ENCODE data around the gene ALX3. TPM values are rescaled to one million over a fixed set of nuclear protein-coding genes. Genes with fewer than 3 reads are reported as not detected.

The ALX3 gene
- total RNA-seq, 1 experiment from 2014 or later: not detected

- intact Hi-C loops (cut with micrococcal nuclease): no loop called here
- DNase-seq (ENCODE audit: unreplicated experiment): no peak
- POLR2A ChIA-PET: interaction anchor here (0.6 to 1.5 kb wide), 2 partner anchors 11 to 41 kb away, joined by 3 to 6 read pairs; no protein-coding TSS in a partner anchor
- BruUV-seq (replicated peaks): no TSS peak
- CTCF ChIA-PET: interaction anchor here (0.7 to 3.6 kb wide), 10 partner anchors 11 to 1594 kb away, joined by 3 to 15 read pairs (median 4); partner anchors contain the start of gene AHCYL1
- no peak for TF ChIP-seq CTCF (IDR thresholded peaks at IDR 0.05; ENCODE audit: unreplicated experiment)
- H3K9me3 Mint-ChIP-seq (ENCODE audit: unreplicated experiment): no peaks in the 10 kb centered on the region
- H3K27ac Mint-ChIP-seq (ENCODE audit: low read depth, unreplicated experiment): no peak overlapping the region
- no peaks in the 10 kb centered on the region for H3K27me3 Mint-ChIP-seq (ENCODE audit: insufficient read depth, unreplicated experiment)
- no peak overlapping the region for H3K4me3 Mint-ChIP-seq (ENCODE audit: unreplicated experiment)
- H3K4me1 Mint-ChIP-seq (ENCODE audit: insufficient read depth, unreplicated experiment): no peaks in the 10 kb centered on the region
- H3K36me3 Mint-ChIP-seq (ENCODE audit: insufficient read depth, unreplicated experiment): no peaks in the 10 kb centered on the region
Measured at GRCh38 chr1:110076789-110077500, 6.5 kb upstream of the ALX3 start.

DNA sequence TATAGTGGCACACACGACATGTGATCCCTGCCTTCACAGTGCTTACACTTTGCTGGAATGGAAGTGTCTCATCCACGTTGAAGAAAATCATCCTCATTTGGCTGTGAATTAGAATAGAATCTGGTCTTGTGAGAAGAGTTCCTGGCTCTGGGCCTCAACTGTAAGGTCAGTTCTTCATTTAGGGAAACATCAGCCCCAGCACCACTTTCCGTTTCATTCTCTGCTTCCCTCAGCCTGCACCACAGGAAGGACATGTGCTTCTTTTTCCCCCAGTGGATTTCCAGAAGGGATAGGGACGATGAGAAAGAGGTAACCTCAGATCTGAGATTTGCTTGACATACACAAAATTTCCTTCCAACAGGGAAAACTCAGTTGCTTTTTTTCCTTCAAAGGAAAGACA is 3.7 kb upstream of the ALX3 start:
- Mint-ChIP-seq H3K4me3 (ENCODE audit: unreplicated experiment) (no peak overlapping the region), H3K27me3 (ENCODE audit: insufficient read depth, unreplicated experiment) (no peaks in the 10 kb centered on the region), H3K36me3 (ENCODE audit: insufficient read depth, unreplicated experiment) (no peaks in the 10 kb centered on the region), H3K27ac (ENCODE audit: low read depth, unreplicated experiment) (no peak overlapping the region), H3K4me1 (ENCODE audit: insufficient read depth, unreplicated experiment) (no peaks in the 10 kb centered on the region), H3K9me3 (ENCODE audit: unreplicated experiment) (no peaks in the 10 kb centered on the region)
- TF ChIP-seq CTCF (IDR thresholded peaks at IDR 0.05; ENCODE audit: unreplicated experiment): no peak
- no peak for DNase-seq (ENCODE audit: unreplicated experiment)
- ChIA-PET CTCF (interaction anchor here (0.6 to 1.8 kb wide), 6 partner anchors 14 to 46 kb away, joined by 3 to 12 read pairs (median 4); no protein-coding TSS in a partner anchor), POLR2A (no interaction called here)
- no TSS peak for BruUV-seq (replicated peaks)
- intact Hi-C loops (cut with micrococcal nuclease): no loop called here

- Mint-ChIP-seq H3K27me3 (ENCODE audit: insufficient read depth, unreplicated experiment) (no peaks in the 10 kb centered on the region), H3K27ac (ENCODE audit: low read depth, unreplicated experiment) (no peak overlapping the region), H3K4me1 (ENCODE audit: insufficient read depth, unreplicated experiment) (no peaks in the 10 kb centered on the region), H3K9me3 (ENCODE audit: unreplicated experiment) (peaks cover 8% of the 10 kb centered on the region), H3K36me3 (ENCODE audit: insufficient read depth, unreplicated experiment) (no peaks in the 10 kb centered on the region), H3K4me3 (ENCODE audit: unreplicated experiment) (no peak overlapping the region)
- ChIA-PET POLR2A (no interaction called here), CTCF (interaction anchor here (0.7 to 1.9 kb wide), 3 partner anchors 10 to 26 kb away, joined by 3 to 12 read pairs (median 5); no protein-coding TSS in a partner anchor)
- intact Hi-C loops (cut with micrococcal nuclease): no loop called here
- BruUV-seq (replicated peaks): no TSS peak
- TF ChIP-seq CTCF (IDR thresholded peaks at IDR 0.05; ENCODE audit: unreplicated experiment): no peak
- no peak for DNase-seq (ENCODE audit: unreplicated experiment)
Measured at GRCh38 chr1:110070282-110070669, 196 bp downstream of the ALX3 start.

GRCh38 chr1:110069404-110070281 is 829 bp downstream of the ALX3 start:
- H3K9me3 Mint-ChIP-seq (ENCODE audit: unreplicated experiment): peaks cover 8% of the 10 kb centered on the region
- no peaks in the 10 kb centered on the region for H3K27me3 Mint-ChIP-seq (ENCODE audit: insufficient read depth, unreplicated experiment)
- no peaks in the 10 kb centered on the region for H3K36me3 Mint-ChIP-seq (ENCODE audit: insufficient read depth, unreplicated experiment)
- no peak for DNase-seq (ENCODE audit: unreplicated experiment)
- ChIA-PET CTCF (interaction anchor here (0.7 to 1.2 kb wide), 2 partner anchors 15 to 27 kb away, joined by 3 read pairs; no protein-coding TSS in a partner anchor), POLR2A (no interaction called here)
- intact Hi-C loops (cut with micrococcal nuclease): no loop called here
- no peak overlapping the region for H3K27ac Mint-ChIP-seq (ENCODE audit: low read depth, unreplicated experiment)
- BruUV-seq (replicated peaks): no TSS peak
- H3K4me1 Mint-ChIP-seq (ENCODE audit: insufficient read depth, unreplicated experiment): no peaks in the 10 kb centered on the region
- TF ChIP-seq CTCF (IDR thresholded peaks at IDR 0.05; ENCODE audit: unreplicated experiment): no peak
- no peak overlapping the region for H3K4me3 Mint-ChIP-seq (ENCODE audit: unreplicated experiment)

All from MCF 10A (cell line).